ENCODE data around the gene CD300C. TPM values are rescaled to one million over a fixed set of nuclear protein-coding genes. Genes with fewer than 3 reads are reported as not detected.
A peak's percentile ranks its signal among the peaks of the same experiment; 100 is the strongest.

CD300C gene
- total and polyA plus RNA-seq, 2 donors from 2014 or later = 0.34 to 4.2 TPM

- FAIRE-seq (no peak), DNase-seq (peak in 1 of 5 donors; percentile 2)
These were observed 15.1 kb downstream of the CD300C start for GRCh38 chr17:74530831-74531150.

GRCh38 chr17:74529243-74529642, 16.7 kb downstream of the CD300C start:
- no peak overlapping the region for H3K9ac ChIP-seq (ENCODE audit: low read length in 3 of 3)
- no peak for FAIRE-seq
- no peaks in the 10 kb centered on the region for H3K9me3 ChIP-seq (ENCODE audit: control insufficient read depth in 2 of 3, insufficient read depth in 1 of 3, low read length in 3 of 3)
- H3K36me3 ChIP-seq (ENCODE audit: control insufficient read depth in 2 of 3, insufficient read depth in 3 of 3, low read length in 3 of 3) = no peaks in the 10 kb centered on the region
- no peaks in the 10 kb centered on the region for H3K27me3 ChIP-seq (ENCODE audit: control insufficient read depth, insufficient read depth, low read length)
- no peak for DNase-seq
- no peak for TF ChIP-seq CTCF (IDR thresholded peaks at IDR 0.05; ENCODE audit: borderline replicate concordance, extremely low read depth, insufficient read depth)
- intact Hi-C loops (cut with DNase I) = no loop called here
- no peak overlapping the region for H3K4me3 ChIP-seq (ENCODE audit: low read length in 3 of 3)
- no peak overlapping the region for H3K27ac ChIP-seq (ENCODE audit: low read depth in 2 of 2, low read length in 2 of 2)
- H3K4me1 ChIP-seq (ENCODE audit: control insufficient read depth in 2 of 3, insufficient read depth in 2 of 3, low read depth in 1 of 3, low read length in 3 of 3) = no peaks in the 10 kb centered on the region

More at GRCh38 chr17:74530831-74531150, 15.1 kb downstream of the CD300C start:
- intact Hi-C loops (cut with DNase I) = no loop called here
- Histone ChIP-seq H3K9me3 (ENCODE audit: control insufficient read depth in 2 of 3, insufficient read depth in 1 of 3, low read length in 3 of 3) (no peaks in the 10 kb centered on the region), H3K36me3 (ENCODE audit: control insufficient read depth in 2 of 3, insufficient read depth in 3 of 3, low read length in 3 of 3) (no peaks in the 10 kb centered on the region), H3K27me3 (ENCODE audit: control insufficient read depth, insufficient read depth, low read length) (no peaks in the 10 kb centered on the region), H3K4me3 (ENCODE audit: low read length in 3 of 3) (no peak overlapping the region), H3K9ac (ENCODE audit: low read length in 3 of 3) (no peak overlapping the region), H3K4me1 (ENCODE audit: control insufficient read depth in 2 of 3, insufficient read depth in 2 of 3, low read depth in 1 of 3, low read length in 3 of 3) (no peaks in the 10 kb centered on the region), H3K27ac (ENCODE audit: low read depth in 2 of 2, low read length in 2 of 2) (no peak overlapping the region)
- no peak for TF ChIP-seq CTCF (IDR thresholded peaks at IDR 0.05; ENCODE audit: borderline replicate concordance, extremely low read depth, insufficient read depth)

- DNase-seq (peak in 2 of 5 donors; percentile 3 to 14), FAIRE-seq (no peak)
- no peak for TF ChIP-seq CTCF (IDR thresholded peaks at IDR 0.05; ENCODE audit: borderline replicate concordance, extremely low read depth, insufficient read depth)
These were observed 17.3 kb downstream of the CD300C start for GRCh38 chr17:74528491-74529199.

GRCh38 chr17:74527756-74528155, 18.2 kb downstream of the CD300C start:
- Histone ChIP-seq H3K4me1 (ENCODE audit: control insufficient read depth in 2 of 3, insufficient read depth in 2 of 3, low read depth in 1 of 3, low read length in 3 of 3) (no peaks in the 10 kb centered on the region), H3K27me3 (ENCODE audit: control insufficient read depth, insufficient read depth, low read length) (no peaks in the 10 kb centered on the region), H3K27ac (ENCODE audit: low read depth in 2 of 2, low read length in 2 of 2) (no peak overlapping the region), H3K4me3 (ENCODE audit: low read length in 3 of 3) (no peak overlapping the region), H3K9ac (ENCODE audit: low read length in 3 of 3) (no peak overlapping the region), H3K36me3 (ENCODE audit: control insufficient read depth in 2 of 3, insufficient read depth in 3 of 3, low read length in 3 of 3) (no peaks in the 10 kb centered on the region), H3K9me3 (ENCODE audit: control insufficient read depth in 2 of 3, insufficient read depth in 1 of 3, low read length in 3 of 3) (no peaks in the 10 kb centered on the region)
- DNase-seq (no peak), FAIRE-seq (no peak)
- no peak for TF ChIP-seq CTCF (IDR thresholded peaks at IDR 0.05; ENCODE audit: borderline replicate concordance, extremely low read depth, insufficient read depth)
- intact Hi-C loops (cut with DNase I) = no loop called here

More at GRCh38 chr17:74528491-74529199, 17.3 kb downstream of the CD300C start:
- no peaks in the 10 kb centered on the region for H3K4me1 ChIP-seq (ENCODE audit: control insufficient read depth in 2 of 3, insufficient read depth in 2 of 3, low read depth in 1 of 3, low read length in 3 of 3)
- no peak overlapping the region for H3K9ac ChIP-seq (ENCODE audit: low read length in 3 of 3)
- intact Hi-C loops (cut with DNase I) = no loop called here
- H3K9me3 ChIP-seq (ENCODE audit: control insufficient read depth in 2 of 3, insufficient read depth in 1 of 3, low read length in 3 of 3) = no peaks in the 10 kb centered on the region
- no peak overlapping the region for H3K4me3 ChIP-seq (ENCODE audit: low read length in 3 of 3)
- no peak overlapping the region for H3K27ac ChIP-seq (ENCODE audit: low read depth in 2 of 2, low read length in 2 of 2)
- no peaks in the 10 kb centered on the region for H3K36me3 ChIP-seq (ENCODE audit: control insufficient read depth in 2 of 3, insufficient read depth in 3 of 3, low read length in 3 of 3)
- H3K27me3 ChIP-seq (ENCODE audit: control insufficient read depth, insufficient read depth, low read length) = no peaks in the 10 kb centered on the region
